ENCODE measurements around the gene HNRNPL.
"Not testable (repeated sequence)": the region's sequence is repeated elsewhere in the genome, so short reads cannot be mapped to it uniquely, and the experiment has no call there.

The HNRNPL gene

DNA sequence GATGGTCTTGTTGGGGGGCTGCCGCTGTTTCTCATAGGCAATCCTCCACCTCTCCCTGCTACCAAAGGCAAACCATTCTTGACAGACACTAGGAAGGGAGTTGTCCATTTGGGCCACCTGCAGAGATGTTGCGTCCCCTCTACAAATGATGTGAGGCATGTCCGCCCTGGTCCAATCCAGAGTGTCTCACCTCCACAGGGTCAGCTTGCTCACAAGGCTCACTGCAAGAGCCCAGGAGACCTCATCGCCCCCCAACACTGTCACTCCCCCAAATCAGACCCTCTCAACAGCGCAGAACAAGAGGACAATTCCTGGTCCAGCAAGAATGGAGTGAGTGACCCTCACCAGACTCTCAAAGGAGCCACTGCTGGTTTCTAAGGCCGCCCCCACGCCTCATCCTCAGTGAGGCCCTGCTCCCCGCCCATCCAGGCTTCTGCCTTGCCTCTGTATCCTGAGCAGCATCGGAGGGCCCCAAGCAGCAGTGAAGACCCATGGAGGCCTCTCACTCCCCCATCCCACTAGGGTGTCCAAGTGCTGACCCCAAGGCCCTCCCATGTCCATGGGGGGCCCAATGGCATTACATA is 6.5 kb downstream of the HNRNPL start:
- no peak for DNase-seq

- no peak for DNase-seq
Measured at GRCh38 chr19:38842439-38843174, 7.2 kb downstream of the HNRNPL start.

DNA sequence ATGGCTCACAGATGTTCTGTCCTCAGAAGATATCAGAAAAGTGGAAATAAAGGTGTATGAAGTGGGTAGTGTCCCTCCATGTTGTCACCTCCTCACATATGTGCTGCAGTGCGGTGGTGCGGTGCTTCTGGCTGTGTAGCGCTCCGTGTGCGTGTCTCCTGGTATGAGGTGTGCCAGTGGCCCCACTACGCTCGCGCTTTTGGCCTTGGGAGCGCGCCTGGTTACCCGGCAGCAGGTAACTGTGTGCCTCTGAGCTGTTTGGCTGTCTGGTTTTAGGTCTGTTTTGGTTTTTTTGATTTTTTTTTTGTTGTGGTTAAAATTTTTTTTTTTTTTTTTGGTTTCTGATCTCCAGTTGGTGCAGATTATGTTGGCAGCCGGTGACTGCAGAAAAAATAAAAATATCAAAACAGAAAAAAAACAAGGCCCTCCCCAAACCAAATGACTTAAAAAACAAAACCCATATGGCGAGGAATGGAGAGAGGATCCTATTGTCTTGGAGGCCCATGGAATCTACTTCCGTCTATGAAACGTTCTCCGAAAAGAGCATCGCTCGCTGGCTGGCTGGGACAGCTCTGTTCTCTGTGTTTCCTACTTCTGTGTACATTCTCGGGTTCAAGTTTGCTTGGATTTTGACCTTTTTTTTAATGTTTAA is 7.9 kb downstream of the HNRNPL start:
- DNase-seq, result no peak

- DNase-seq, result no peak
Measured at GRCh38 chr19:38841180-38841766, 8.5 kb downstream of the HNRNPL start.

DNA sequence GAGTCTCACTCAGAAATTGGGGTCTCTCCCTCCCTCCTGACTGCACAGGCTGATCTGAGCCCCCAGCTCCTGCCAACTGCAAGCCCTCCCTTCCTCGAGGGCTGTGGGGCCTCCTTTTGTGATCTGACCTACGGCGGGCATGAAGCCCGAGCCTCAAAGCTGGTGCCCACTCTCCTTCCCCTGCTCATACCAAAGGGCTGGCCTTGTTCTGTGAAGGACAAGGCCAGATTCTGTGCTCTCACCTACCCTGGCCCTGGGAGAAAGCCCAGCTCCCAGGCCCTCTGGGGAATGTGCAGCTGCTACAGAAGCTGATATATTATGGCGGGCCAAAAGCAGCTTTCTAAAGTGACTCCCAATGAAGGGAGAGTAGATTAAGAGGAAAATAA is 9.2 kb downstream of the HNRNPL start:
- DNase-seq, result no peak

- DNase-seq, result no peak
Measured at GRCh38 chr19:38839816-38840582, 9.8 kb downstream of the HNRNPL start.

DNA sequence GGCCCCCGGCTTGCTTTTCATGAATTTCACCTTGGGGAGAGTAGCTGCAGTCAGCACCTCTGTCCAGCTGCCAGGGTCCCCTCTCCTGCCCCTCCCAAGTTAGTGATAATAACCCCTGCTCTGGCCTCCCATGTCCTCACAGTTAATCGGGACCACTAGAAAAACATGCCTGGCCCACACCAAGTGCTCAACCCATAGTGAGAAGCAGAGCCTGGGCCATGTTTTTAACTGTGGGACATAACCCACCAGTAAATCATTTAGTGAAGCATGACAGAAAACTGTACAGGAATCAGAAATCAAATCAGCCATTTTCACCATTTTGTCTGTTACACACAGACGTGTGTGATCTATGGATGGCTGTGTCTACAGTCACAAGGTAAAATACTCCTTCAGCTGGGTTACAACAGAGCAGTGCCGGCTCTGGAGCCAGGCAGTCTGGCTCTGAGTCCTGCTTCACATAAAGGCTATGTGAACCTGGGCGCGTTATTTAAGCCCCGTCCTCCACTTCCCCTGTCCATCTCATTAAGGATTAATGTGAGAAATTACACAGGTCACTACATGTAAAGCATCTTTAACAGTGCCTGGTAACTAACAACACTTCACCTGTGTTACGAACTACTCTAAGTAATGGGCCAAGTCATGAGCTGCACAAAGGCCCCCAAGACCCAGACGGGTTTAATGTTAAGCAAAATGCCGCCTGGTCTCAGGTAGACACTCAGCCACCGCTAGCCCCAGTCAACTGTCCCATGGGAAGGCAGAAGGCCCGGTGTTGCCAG is 10.6 kb downstream of the HNRNPL start:
- no peak for DNase-seq

DNA sequence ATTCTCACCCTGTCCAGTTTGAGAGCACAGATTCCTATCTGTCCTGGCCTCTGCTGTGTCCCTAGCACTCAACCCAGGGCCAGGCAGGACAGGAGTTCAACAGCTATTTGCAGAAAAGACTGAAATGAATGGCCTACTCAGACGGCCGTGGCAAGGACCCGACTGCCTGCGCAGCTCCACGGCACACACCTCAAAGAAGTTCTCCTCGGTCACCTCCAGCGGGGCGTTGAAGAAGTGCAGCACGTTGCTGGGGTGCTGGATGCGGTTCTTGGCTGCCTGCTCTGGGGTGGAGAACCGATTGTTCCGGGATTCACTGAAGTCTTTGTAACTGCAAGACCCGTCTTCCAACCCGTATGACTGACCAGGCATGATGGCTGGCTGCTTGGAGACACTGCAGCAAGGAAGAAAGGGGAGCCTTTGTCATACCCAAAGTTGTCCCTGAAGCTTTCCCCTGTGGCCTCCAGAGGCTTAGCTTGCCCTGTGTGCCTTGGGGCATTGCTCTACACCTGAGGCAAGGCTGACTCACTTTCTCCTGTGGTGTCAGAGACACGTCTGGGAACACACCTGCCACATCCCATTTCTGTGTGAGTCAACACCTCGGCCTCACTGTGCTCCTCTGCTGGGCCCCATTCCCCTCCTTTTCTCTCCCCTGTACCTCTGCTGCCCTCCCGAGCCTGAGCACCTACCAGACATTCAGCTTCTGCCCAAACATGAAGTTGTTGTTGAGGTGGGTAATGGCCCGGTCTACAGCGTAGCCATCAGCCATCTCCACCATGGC is 11.4 kb downstream of the HNRNPL start:
- no peak for DNase-seq

GRCh38 chr19:38837656-38838121 is 12.1 kb downstream of the HNRNPL start:
- DNase-seq, result no peak

DNA sequence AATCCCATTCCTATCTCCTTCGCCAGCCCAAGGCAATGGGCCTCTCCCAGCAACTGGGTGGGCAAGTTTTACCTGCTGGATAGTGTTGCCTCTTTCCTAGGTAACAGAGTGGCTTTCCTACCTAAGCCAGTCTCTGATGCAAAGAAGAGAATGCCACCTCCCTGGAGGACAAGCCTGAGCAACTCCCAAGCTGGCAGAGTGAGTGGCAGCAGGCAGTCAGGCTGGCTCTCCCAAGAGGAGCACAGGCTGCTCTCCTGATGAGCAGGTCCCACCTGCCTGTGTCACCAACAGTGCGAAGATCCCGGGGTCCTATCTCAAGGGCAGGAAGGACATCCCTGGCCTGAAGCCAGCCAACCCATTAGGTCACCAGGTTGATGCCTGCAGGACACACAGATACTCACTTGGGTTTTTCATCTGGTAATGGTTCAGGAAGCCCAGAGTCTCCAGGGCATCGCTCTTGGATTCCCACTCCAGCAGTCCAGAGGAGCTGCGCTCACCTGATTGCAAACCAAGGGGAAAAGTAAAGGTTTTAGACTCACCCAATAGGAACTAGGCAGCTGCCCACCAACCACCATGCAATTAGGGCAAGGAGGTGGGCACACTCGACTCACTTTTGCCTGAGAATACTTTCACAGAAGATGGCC is 12.7 kb downstream of the HNRNPL start:
- DNase-seq, result no peak

DNA sequence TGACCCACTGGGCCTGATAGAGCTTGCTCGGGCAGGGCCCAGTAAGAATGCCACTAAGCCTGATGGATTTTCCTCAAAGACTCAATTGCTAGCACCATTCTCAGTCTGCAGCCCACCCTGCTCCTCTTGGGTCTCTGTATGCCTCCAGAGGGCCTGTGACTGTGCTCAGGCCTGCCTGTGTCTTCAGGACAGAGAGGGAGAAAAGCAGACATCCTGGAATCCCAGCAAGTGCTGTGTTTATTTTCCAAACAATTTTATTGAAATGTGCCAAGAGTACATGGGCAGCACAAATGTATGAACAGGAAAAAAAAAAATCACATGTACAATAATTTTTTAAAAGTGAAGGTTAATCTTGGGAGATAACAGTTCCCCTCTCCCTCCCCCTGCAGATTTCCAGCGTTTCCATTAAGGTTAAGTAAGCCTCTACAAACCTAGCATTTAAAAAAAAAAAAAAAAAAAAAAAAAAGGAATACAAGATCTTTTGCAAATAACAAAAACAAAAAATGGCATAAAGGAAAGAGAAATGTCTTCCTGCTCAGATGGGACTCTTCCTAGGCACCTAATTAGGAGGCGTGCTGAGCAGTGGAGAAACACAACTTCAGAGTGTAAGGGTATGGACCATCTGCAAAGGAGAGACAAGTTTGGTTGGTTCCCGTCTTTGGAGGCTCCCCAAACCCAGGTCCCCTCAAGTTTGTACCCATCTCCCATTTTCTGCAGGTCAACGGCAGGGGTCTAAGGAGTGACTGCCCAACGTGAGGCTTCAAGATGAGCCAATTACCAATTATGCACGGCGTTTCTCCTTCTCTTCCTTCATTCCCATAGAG is 13.4 kb downstream of the HNRNPL start:
- no peak for DNase-seq

GRCh38 chr19:38834590-38834989 is 15.2 kb downstream of the HNRNPL start:
- DNase-seq, result no peak

DNA sequence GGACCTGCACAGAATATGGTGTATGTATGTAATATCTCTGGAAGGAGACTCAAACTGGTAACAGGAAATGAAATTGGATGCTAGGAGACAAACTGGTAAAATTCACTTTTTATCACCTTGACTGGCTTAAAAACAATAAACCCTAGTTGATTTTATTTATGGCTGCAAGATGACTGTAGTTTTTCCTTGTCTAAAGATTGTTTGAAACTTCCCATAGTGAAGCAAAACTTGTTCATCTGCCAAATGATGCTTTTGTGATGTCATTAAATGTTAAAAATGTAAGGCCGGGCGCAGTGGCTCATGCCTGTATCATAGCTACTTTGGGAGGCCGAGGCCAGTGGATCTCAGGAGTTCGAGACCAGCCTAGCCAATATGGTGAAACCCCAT is 15.7 kb downstream of the HNRNPL start:
- DNase-seq, result no peak

- no peak for DNase-seq
Measured at GRCh38 chr19:38833092-38833425, 16.7 kb downstream of the HNRNPL start.

GRCh38 chr19:38831142-38831605 is 18.6 kb downstream of the HNRNPL start:
- DNase-seq, result peak in 1 of 2 experiments; percentile 18

DNA sequence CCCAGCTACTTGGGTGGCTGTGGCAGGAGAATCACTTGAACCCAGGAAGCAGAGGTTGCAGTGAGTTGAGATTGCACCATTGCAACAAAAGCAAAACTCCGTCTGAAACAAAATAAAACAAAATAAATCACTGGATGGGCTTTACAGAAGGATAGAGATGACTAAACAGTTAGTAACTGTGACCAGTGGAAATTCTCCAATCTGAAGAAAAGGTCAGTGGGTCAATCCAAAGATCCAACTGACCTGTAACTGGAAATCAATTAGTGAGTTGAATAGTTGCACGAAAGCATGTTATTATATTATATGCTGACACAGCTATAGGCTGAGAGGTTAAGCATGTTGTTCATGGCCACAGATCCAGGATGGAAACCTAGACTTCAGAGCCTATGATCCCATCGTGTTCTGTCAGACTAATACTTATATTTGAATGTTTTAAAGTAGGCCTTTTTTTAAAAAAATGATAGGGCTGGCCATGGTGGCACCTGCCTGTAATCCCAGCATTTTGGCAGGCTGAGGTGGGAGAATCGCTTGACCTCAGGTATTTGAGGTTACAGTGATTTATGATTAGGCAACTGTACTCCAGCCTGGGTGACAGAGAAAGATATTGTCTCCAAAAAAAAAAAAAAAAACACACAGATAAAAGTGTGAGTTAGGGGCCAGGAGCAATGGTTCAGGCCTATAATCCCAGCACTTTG is 19.6 kb downstream of the HNRNPL start:
- no peak for DNase-seq

GRCh38 chr19:38829203-38829602 is 20.6 kb downstream of the HNRNPL start:
- not testable (repeated sequence) for DNase-seq

DNA sequence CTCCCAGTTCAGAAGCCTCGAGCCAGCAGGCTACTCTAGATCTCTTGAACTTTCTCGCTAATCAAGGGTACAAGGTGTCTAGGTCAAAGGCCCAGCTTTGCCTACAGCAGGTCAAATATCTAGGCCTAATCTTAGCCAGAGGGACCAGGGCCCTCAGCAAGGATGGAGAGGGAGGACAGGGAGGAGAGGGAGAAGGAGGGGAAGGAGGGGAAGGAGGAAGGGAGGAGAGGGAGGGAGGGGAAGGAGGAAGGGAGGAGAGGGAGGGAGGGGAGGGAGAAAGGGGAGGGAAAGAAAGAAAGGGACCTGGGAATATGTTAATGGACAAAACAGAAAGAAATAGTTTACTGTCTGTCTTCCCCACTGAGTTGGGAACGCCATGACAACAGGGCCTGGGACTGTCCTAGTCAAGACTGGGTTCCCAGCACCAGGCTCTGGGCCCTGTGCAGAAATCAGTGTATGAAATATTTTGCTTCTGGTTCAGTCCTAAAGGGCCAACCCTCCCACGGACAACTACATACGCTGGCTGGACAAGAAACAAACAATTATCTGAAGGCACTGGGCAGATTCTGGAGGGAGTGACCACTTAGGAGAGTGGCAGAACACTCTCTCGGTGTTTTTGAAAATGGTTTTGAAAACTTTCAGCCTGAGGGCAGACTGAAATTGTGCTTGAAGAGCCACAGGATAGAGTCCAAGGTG is 22.8 kb downstream of the HNRNPL start:
- DNase-seq, result no peak

DNA sequence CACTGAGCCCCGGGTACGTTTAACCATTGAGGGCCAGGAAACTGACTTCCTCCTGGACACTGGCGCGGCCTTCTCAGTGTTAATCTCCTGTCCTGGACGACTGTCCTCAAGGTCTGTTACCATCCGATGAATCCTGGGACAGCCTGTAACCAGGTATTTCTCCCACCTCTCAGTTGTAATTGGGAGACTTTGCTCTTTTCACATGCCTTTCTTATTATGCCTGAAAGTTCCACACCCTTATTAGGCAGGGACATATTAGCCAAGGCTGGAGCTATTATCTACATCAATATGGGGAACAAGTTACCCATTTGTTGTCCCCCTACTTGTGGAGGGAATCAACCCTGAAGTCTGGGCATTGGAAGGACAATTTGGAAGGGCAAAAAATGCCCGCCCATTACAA is 23.9 kb downstream of the HNRNPL start:
- not testable (repeated sequence) for DNase-seq

Data from NCI-H2081 (cell line).